IMR-90 (cell line): ENCODE results near the gene PCBP3. TPM values are rescaled to one million over a fixed set of nuclear protein-coding genes. Genes with fewer than 3 reads are reported as not detected.

Experiments
- ATAC-seq: fragments of 200-7000 bp; cut with Tn5 transposase; 2 replicates; pipeline ENCODE4 v1.9.1; 2020; ENCODE audit warnings: low read depth, mild to moderate bottlenecking, moderate library complexity
- BruUV-seq: library from RNA; stranded (reverse); fragments of 400-500 nt; replicated peaks from 2 replicates; lab custom pipeline; 2021; lab: Mats Ljungman, UMichigan
- CTCF ChIA-PET: fragments of 300-600 bp; formaldehyde crosslinking; extraction: SDS; loops from one replicate; lab custom pipeline; 2021; ENCODE audit warnings: antibody characterized with exemption; lab: Yijun Ruan, JAX
- POLR2A ChIA-PET: fragments of 300-600 bp; sonication (Branson Sonifier 250); formaldehyde crosslinking; loops from one replicate; lab custom pipeline; 2022; ENCODE audit warnings: antibody characterized with exemption; ENCODE audit not compliant: unreplicated experiment; lab: Charles Lee
- DNase-seq: peaks from one replicate; pipeline ENCODE4 v3.0.0; 2013
- H2AFZ ChIP-seq: replicated peaks from 2 replicates; pipeline ENCODE3; 2013; ENCODE audit warnings: low read length, mild to moderate bottlenecking; ENCODE audit not compliant: poor library complexity
- H2AK5ac ChIP-seq: 2 replicates; pipeline ENCODE4 v1.6.1; 2013; ENCODE audit warnings: low read depth, low read length, inconsistent platforms
- H2AK9ac ChIP-seq: replicated peaks from 2 replicates; pipeline ENCODE3; 2013; ENCODE audit warnings: mild to moderate bottlenecking, low read depth, low read length, moderate library complexity; ENCODE audit not compliant: poor library complexity
- H2BK120ac ChIP-seq: 2 replicates; pipeline ENCODE4 v1.6.1; 2013; ENCODE audit warnings: low read depth, low read length, inconsistent platforms
- H2BK15ac ChIP-seq: 3 replicates; pipeline ENCODE4 v1.6.1; 2013; ENCODE audit warnings: low read depth, low read length, inconsistent platforms
- H2BK20ac ChIP-seq: 2 replicates; pipeline ENCODE4 v1.6.1; 2013; ENCODE audit warnings: low read depth, mild to moderate bottlenecking, inconsistent platforms, low read length, moderate library complexity
- H2BK5ac ChIP-seq: 2 replicates; pipeline ENCODE4 v1.6.1; 2013; ENCODE audit warnings: mild to moderate bottlenecking, low read depth, low read length, inconsistent platforms; ENCODE audit not compliant: poor library complexity, severe bottlenecking
- H3K14ac ChIP-seq: replicated peaks from 2 replicates; pipeline ENCODE4 v1.6.1; 2013; ENCODE audit warnings: low read depth, low read length, inconsistent platforms
- H3K18ac ChIP-seq: 2 replicates; pipeline ENCODE4 v1.6.1; 2013; ENCODE audit warnings: low read depth, low read length, control low read depth
- H3K23ac ChIP-seq: 2 replicates; pipeline ENCODE4 v1.6.1; 2013; ENCODE audit warnings: low read depth, low read length, inconsistent platforms
- H3K27ac ChIP-seq: 2 replicates; pipeline ENCODE4 v1.5.1; 2013; ENCODE audit warnings: mild to moderate bottlenecking, control low read depth, low read length; ENCODE audit not compliant: insufficient read depth
- H3K27me3 ChIP-seq: 2 replicates; pipeline ENCODE4 v1.6.1; 2013; ENCODE audit warnings: low read length; ENCODE audit not compliant: control insufficient read depth, insufficient read depth
- H3K36me3 ChIP-seq: 2 replicates; pipeline ENCODE4 v1.6.1; 2013; ENCODE audit warnings: low read length, mixed read lengths; ENCODE audit not compliant: control insufficient read depth, insufficient read depth
- H3K4ac ChIP-seq: 2 replicates; pipeline ENCODE4 v1.6.1; 2013; ENCODE audit warnings: low read depth, low read length, inconsistent platforms
- H3K4me1 ChIP-seq: 2 replicates; pipeline ENCODE4 v1.6.1; 2013; ENCODE audit warnings: low read length, mixed read lengths; ENCODE audit not compliant: control insufficient read depth, insufficient read depth
- H3K4me2 ChIP-seq: 2 replicates; pipeline ENCODE4 v1.6.1; 2013; ENCODE audit warnings: low read depth, mild to moderate bottlenecking, control low read depth, low read length, moderate library complexity
- H3K4me3 ChIP-seq: 2 replicates; pipeline ENCODE4 v1.5.1; 2013; ENCODE audit warnings: low read depth, mild to moderate bottlenecking, control low read depth, low read length, moderate library complexity; ENCODE audit not compliant: insufficient read depth
- H3K56ac ChIP-seq: 2 replicates; pipeline ENCODE4 v1.6.1; 2013; ENCODE audit warnings: low read length, inconsistent platforms; ENCODE audit not compliant: insufficient read depth; ENCODE audit errors: extremely low read depth
- H3K79me1 ChIP-seq, 2 experiments: 2 replicates each; pipeline ENCODE4 v1.6.1; 2013; ENCODE audit warnings: low read length in 2 of 2, inconsistent platforms in 1 of 2, low read depth in 1 of 2
- H3K9ac ChIP-seq: 2 replicates; pipeline ENCODE4 v1.6.1; 2013; ENCODE audit warnings: low read depth, low read length, control low read depth
- H3K9me1 ChIP-seq: 2 replicates; pipeline ENCODE4 v1.6.1; 2013; ENCODE audit warnings: low read length, inconsistent platforms; ENCODE audit not compliant: insufficient read depth
- H3K9me3 ChIP-seq: 2 replicates; pipeline ENCODE4 v1.6.1; 2013; ENCODE audit warnings: low read length; ENCODE audit not compliant: control insufficient read depth, insufficient read depth
- H4K20me1 ChIP-seq: 2 replicates; pipeline ENCODE4 v1.6.1; 2013; ENCODE audit warnings: low read length, inconsistent platforms; ENCODE audit not compliant: insufficient read depth
- H4K5ac ChIP-seq: 2 replicates; pipeline ENCODE4 v1.6.1; 2013; ENCODE audit warnings: mild to moderate bottlenecking, low read depth, low read length, control low read depth
- H4K8ac ChIP-seq, 2 experiments: 2 replicates each; pipeline ENCODE4 v1.6.1; 2013; ENCODE audit warnings: low read depth in 2 of 2, low read length in 2 of 2, control low read depth in 1 of 2, inconsistent platforms in 1 of 2
- H4K91ac ChIP-seq: 2 replicates; pipeline ENCODE4 v1.6.1; 2013; ENCODE audit warnings: low read depth, low read length, inconsistent platforms; ENCODE audit not compliant: insufficient read depth
- BHLHE40 ChIP-seq: fragments of 150-350 bp; IDR thresholded peaks from 2 replicates; pipeline ENCODE4 v1.6.1; 2016; ENCODE audit warnings: mild to moderate bottlenecking, low read depth, low read length
- CEBPB ChIP-seq: IDR thresholded peaks from 2 replicates; pipeline ENCODE4 v1.6.1; 2012; ENCODE audit warnings: low read depth, low read length, improper control_type of control experiment
- CHD1 ChIP-seq: IDR thresholded peaks from 2 replicates; pipeline ENCODE4 v1.6.1; 2012; ENCODE audit warnings: low read depth, low read length, improper control_type of control experiment
- CTCF ChIP-seq: conservative IDR thresholded peaks from 2 replicates; pipeline ENCODE4 v1.5.1; 2012; ENCODE audit warnings: mild to moderate bottlenecking, low read depth, low read length, improper control_type of control experiment
- ELK1 ChIP-seq: fragments of 150-350 bp; IDR thresholded peaks from 2 replicates; pipeline ENCODE4 v1.6.1; 2016; ENCODE audit warnings: low read depth, mild to moderate bottlenecking, low read length, moderate library complexity, borderline replicate concordance
- FOS ChIP-seq: fragments of 150-350 bp; IDR thresholded peaks from 2 replicates; pipeline ENCODE4 v1.6.1; 2016; ENCODE audit warnings: low read depth, low read length
- MAFK ChIP-seq: IDR thresholded peaks from 2 replicates; pipeline ENCODE4 v1.6.1; 2012; ENCODE audit warnings: low read depth, low read length, improper control_type of control experiment
- MAZ ChIP-seq: IDR thresholded peaks from 2 replicates; pipeline ENCODE4 v1.6.1; 2012; ENCODE audit warnings: low read depth, mild to moderate bottlenecking, low read length, improper control_type of control experiment, moderate library complexity, borderline replicate concordance
- MXI1 ChIP-seq: IDR thresholded peaks from 2 replicates; pipeline ENCODE4 v1.6.1; 2012; ENCODE audit warnings: low read depth, mild to moderate bottlenecking, low read length, moderate library complexity, borderline replicate concordance
- NFE2L2 ChIP-seq: fragments of 150-350 bp; IDR thresholded peaks from 2 replicates; pipeline ENCODE4 v1.6.1; 2016; ENCODE audit warnings: low read depth, mild to moderate bottlenecking, low read length
- POLR2A ChIP-seq: IDR thresholded peaks from 2 replicates; pipeline ENCODE4 v1.6.1; 2012; ENCODE audit warnings: mild to moderate bottlenecking, low read depth, low read length
- RAD21 ChIP-seq: IDR thresholded peaks from 2 replicates; pipeline ENCODE4 v1.6.1; 2012; ENCODE audit warnings: low read length, improper control_type of control experiment
- RCOR1 ChIP-seq: IDR thresholded peaks from 2 replicates; pipeline ENCODE4 v1.6.1; 2012; ENCODE audit warnings: mild to moderate bottlenecking, low read length, improper control_type of control experiment; ENCODE audit not compliant: insufficient replicate concordance
- RFX5 ChIP-seq: IDR thresholded peaks from 2 replicates; pipeline ENCODE4 v1.8.0; 2012; ENCODE audit warnings: low read depth, mild to moderate bottlenecking, low read length, moderate library complexity
- SMC3 ChIP-seq: fragments of 150-350 bp; IDR thresholded peaks from 2 replicates; pipeline ENCODE4 v1.6.1; 2016; ENCODE audit warnings: low read depth, mild to moderate bottlenecking, antibody characterized with exemption, low read length, moderate library complexity
- USF2 ChIP-seq: fragments of 150-350 bp; IDR thresholded peaks from 2 replicates; pipeline ENCODE4 v1.6.1; 2017; ENCODE audit warnings: mild to moderate bottlenecking, antibody characterized with exemption, low read length, low read depth
- WGBS, 2 experiments: methylation state at CpG; one replicate each; pipeline versions ENCODE4 v1.1.5 to v1.1.7; 2013; ENCODE audit warnings: missing lambda C conversion rate in 2 of 2; ENCODE audit not compliant: insufficient read length in 1 of 2; ENCODE audit errors: extremely low coverage in 2 of 2; 5-methylcytosine and 5-hydroxymethylcytosine counted together
- dilution Hi-C: fragments of 300-500 bp; cut with HindIII; formaldehyde crosslinking; loops from one replicate; pipeline ENCODE4 v1.14.3; 2018; ENCODE audit warnings: low sequenced_read_pairs; ENCODE audit not compliant: unreplicated experiment
- in situ Hi-C: fragments of 300-500 bp; cut with MboI; formaldehyde crosslinking; loops from 3 replicates; pipeline ENCODE4 v1.14.3; 2019; ENCODE audit warnings: low sequenced_read_pairs, inconsistent platforms, mixed read lengths
- intact Hi-C: fragments of 100-400 bp; cut with micrococcal nuclease; formaldehyde crosslinking; loops from 2 replicates; pipeline ENCODE4 v1.10.0; 2022
- polyA plus RNA-seq, 3 experiments: library from polyadenylated mRNA; depleted of rRNA; stranded (reverse); fragments of >200 nt; gene quantifications; 2 replicates each; pipeline ENCODE4 v1.2.3, GENCODE V29; 2012; ENCODE audit warnings: low replicate concordance in 1 of 3
- total RNA-seq: library from RNA; depleted of rRNA; stranded (reverse); fragments of >200 nt; gene quantifications from 2 replicates; pipeline ENCODE4 v1.2.3, GENCODE V29; 2012

The PCBP3 gene
- total and polyA plus RNA-seq, 2 of the 4 experiments (the other 2 are of a cell fraction) = 2.9 to 3.9 TPM

- no TSS peak for BruUV-seq
- ATAC-seq = no peak
- H4K8ac ChIP-seq = no peak overlapping the region
These were observed 273.7 kb downstream of the PCBP3 start for GRCh38 chr21:45917241-45917640.

More at GRCh38 chr21:45917241-45917640, 273.7 kb downstream of the PCBP3 start:
- peaks cover 3% of the 10 kb centered on the region; the same call in 1 of the 2 replicates for H3K27me3 ChIP-seq
- H4K5ac ChIP-seq = no peak overlapping the region
- no peak overlapping the region for H2BK5ac ChIP-seq
- no peaks in the 10 kb centered on the region for H4K20me1 ChIP-seq
- H3K14ac ChIP-seq = no peak overlapping the region
- peaks cover 16% of the 10 kb centered on the region for H3K4me1 ChIP-seq
- no peak overlapping the region for H2BK15ac ChIP-seq
- H2AFZ ChIP-seq = no peak overlapping the region
- no peak overlapping the region for H2AK9ac ChIP-seq
- no peak overlapping the region for H4K91ac ChIP-seq
- no peaks in the 10 kb centered on the region for H3K9me3 ChIP-seq
- no peak overlapping the region for H3K56ac ChIP-seq
- no peak overlapping the region for H3K4me2 ChIP-seq
- H3K9me1 ChIP-seq = peaks cover 14% of the 10 kb centered on the region
- H3K27ac ChIP-seq = no peak overlapping the region
- CTCF ChIA-PET = no interaction called here
- no CpG with 5 or more reads among the region's 13 CpGs for WGBS, 2 experiments
- no peak overlapping the region for H3K9ac ChIP-seq
- DNase-seq = no peak
- H3K23ac ChIP-seq = no peak overlapping the region
- intact Hi-C loops = no loop called here
- H3K4me3 ChIP-seq = no peak overlapping the region
- no peaks in the 10 kb centered on the region for H3K36me3 ChIP-seq
- dilution Hi-C loops = no loop called here
- POLR2A ChIA-PET = no interaction called here
- no peak overlapping the region; the same call in 1 of the 2 replicates for H3K4ac ChIP-seq
- no peak overlapping the region for H3K18ac ChIP-seq
- TF ChIP-seq ELK1 (no peak), MAFK (no peak), RAD21 (no peak), MXI1 (no peak), CHD1 (no peak), CEBPB (no peak), RFX5 (no peak), FOS (no peak), MAZ (no peak), NFE2L2 (no peak), RCOR1 (no peak), CTCF (no peak), POLR2A (no peak), USF2 (no peak), BHLHE40 (no peak), SMC3 (no peak)
- no peak overlapping the region for H2AK5ac ChIP-seq
- H3K79me1 ChIP-seq = no peaks in the 10 kb centered on the region; a peak in 1 of 4 replicates
- H2BK20ac ChIP-seq = no peak overlapping the region
- in situ Hi-C loops = no loop called here
- H2BK120ac ChIP-seq = no peak overlapping the region
